Measurements from ENCODE around the gene NCF2. TPM values are rescaled to one million over a fixed set of nuclear protein-coding genes. Genes with fewer than 3 reads are reported as not detected.

NCF2 gene
- total RNA-seq, 4 donors from 2014 or later: 16.9 to 48.3 (median 33.9) TPM

- Histone ChIP-seq H3K27me3 (no peaks in the 10 kb centered on the region), H3K27ac (no peak overlapping the region), H3K4me3 (no peak overlapping the region), H3K36me3 (peaks cover 92% of the 10 kb centered on the region), H3K4me1 (peaks cover 3% of the 10 kb centered on the region), H3K9me3 (no peaks in the 10 kb centered on the region)
- TF ChIP-seq CTCF (IDR thresholded peaks at IDR 0.05) (peak; percentile 4 to 56), POLR2A (IDR thresholded peaks at IDR 0.05) (no peak)
- DNase-seq (ENCODE audit: low spot score in 2 of 2): no peak
- 41% methylated on average over 2 of the region's 2 CpGs for WGBS
Observed at GRCh38 chr1:183543619-183544204, 46.5 kb downstream of the NCF2 start.

- H3K27me3 ChIP-seq: no peaks in the 10 kb centered on the region
- no peak for DNase-seq (ENCODE audit: low spot score in 2 of 2)
- H3K36me3 ChIP-seq: peaks cover 91% of the 10 kb centered on the region
- TF ChIP-seq POLR2AphosphoS5 (IDR thresholded peaks at IDR 0.05) (no peak), CTCF (IDR thresholded peaks at IDR 0.05) (no peak), EP300 (IDR thresholded peaks at IDR 0.05) (no peak), POLR2A (IDR thresholded peaks at IDR 0.05) (no peak)
- H3K4me3 ChIP-seq: no peak overlapping the region
- H3K27ac ChIP-seq: no peak overlapping the region
- H3K4me1 ChIP-seq: no peaks in the 10 kb centered on the region
- no peaks in the 10 kb centered on the region for H3K9me3 ChIP-seq
- WGBS: 97% methylated on average over 4 of the region's 4 CpGs
Observed at GRCh38 chr1:183537405-183537804, 52.9 kb downstream of the NCF2 start.

- TF ChIP-seq CTCF (IDR thresholded peaks at IDR 0.05): no peak
- TF ChIP-seq POLR2AphosphoS5 (IDR thresholded peaks at IDR 0.05): no peak
- no peak for TF ChIP-seq EP300 (IDR thresholded peaks at IDR 0.05)
- no peak for TF ChIP-seq POLR2A (IDR thresholded peaks at IDR 0.05)
- DNase-seq (ENCODE audit: low spot score in 2 of 2): no peak
- WGBS: 87% methylated on average over 3 of the region's 3 CpGs
- no peaks in the 10 kb centered on the region for H3K9me3 ChIP-seq
- no peak overlapping the region for H3K4me3 ChIP-seq
- peaks cover 84% of the 10 kb centered on the region for H3K36me3 ChIP-seq
- H3K27me3 ChIP-seq: no peaks in the 10 kb centered on the region
- no peaks in the 10 kb centered on the region for H3K4me1 ChIP-seq
- H3K27ac ChIP-seq: no peak overlapping the region
Observed at GRCh38 chr1:183533617-183534174, 56.6 kb downstream of the NCF2 start.

GRCh38 chr1:183528577-183528976 lies 61.7 kb downstream of the NCF2 start:
- no peak for TF ChIP-seq EP300 (IDR thresholded peaks at IDR 0.05)
- TF ChIP-seq POLR2A (IDR thresholded peaks at IDR 0.05): no peak
- no peak for TF ChIP-seq POLR2AphosphoS5 (IDR thresholded peaks at IDR 0.05)
- no peak for TF ChIP-seq CTCF (IDR thresholded peaks at IDR 0.05)

GRCh38 chr1:183522104-183522503 lies 68.2 kb downstream of the NCF2 start:
- Histone ChIP-seq H3K4me1 (no peaks in the 10 kb centered on the region), H3K27me3 (no peaks in the 10 kb centered on the region), H3K27ac (no peak overlapping the region), H3K4me3 (no peak overlapping the region), H3K36me3 (peaks cover 45% of the 10 kb centered on the region), H3K9me3 (no peaks in the 10 kb centered on the region)
- TF ChIP-seq EP300 (IDR thresholded peaks at IDR 0.05) (no peak), POLR2AphosphoS5 (IDR thresholded peaks at IDR 0.05) (no peak), POLR2A (IDR thresholded peaks at IDR 0.05) (no peak), CTCF (IDR thresholded peaks at IDR 0.05) (no peak)
- 95% methylated on average over 1 of the region's 1 CpG for WGBS
- DNase-seq (ENCODE audit: low spot score in 2 of 2): no peak

More at GRCh38 chr1:183528577-183528976, 61.7 kb downstream of the NCF2 start:
- H3K4me1 ChIP-seq: no peaks in the 10 kb centered on the region
- no peak overlapping the region for H3K27ac ChIP-seq
- no peak for DNase-seq (ENCODE audit: low spot score in 2 of 2)
- WGBS: 97% methylated on average over 3 of the region's 3 CpGs
- H3K27me3 ChIP-seq: no peaks in the 10 kb centered on the region
- H3K9me3 ChIP-seq: no peaks in the 10 kb centered on the region
- H3K36me3 ChIP-seq: peaks cover 63% of the 10 kb centered on the region
- H3K4me3 ChIP-seq: no peak overlapping the region
